ENCODE results near the gene FILIP1L.

Gene FILIP1L

GRCh38 chr3:100039075-100039474, 75.2 kb downstream of the FILIP1L start:
- no peak for DNase-seq

- DNase-seq: no peak
These were observed 80.3 kb downstream of the FILIP1L start for GRCh38 chr3:100033903-100034471.

DNA sequence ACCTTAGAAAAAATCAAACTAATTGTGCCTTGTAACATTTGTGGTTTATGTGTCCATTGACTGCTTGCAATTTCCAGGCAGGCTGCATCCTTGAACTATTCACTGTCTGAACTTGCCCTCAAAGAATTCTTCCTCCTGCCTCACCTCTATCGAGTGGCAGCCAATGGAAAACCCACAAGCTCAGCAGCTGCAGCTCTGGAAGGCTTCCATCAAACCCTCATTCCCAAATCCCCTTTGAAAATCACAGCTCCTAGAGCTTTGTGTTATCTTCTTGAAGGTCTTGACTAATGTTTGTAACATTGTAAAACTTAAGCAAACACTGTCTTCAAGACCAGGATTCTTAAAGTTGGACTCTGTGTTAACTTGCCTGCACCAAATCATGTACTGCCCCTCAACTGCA, 81.1 kb downstream of the FILIP1L start:
- DNase-seq: no peak

DNA sequence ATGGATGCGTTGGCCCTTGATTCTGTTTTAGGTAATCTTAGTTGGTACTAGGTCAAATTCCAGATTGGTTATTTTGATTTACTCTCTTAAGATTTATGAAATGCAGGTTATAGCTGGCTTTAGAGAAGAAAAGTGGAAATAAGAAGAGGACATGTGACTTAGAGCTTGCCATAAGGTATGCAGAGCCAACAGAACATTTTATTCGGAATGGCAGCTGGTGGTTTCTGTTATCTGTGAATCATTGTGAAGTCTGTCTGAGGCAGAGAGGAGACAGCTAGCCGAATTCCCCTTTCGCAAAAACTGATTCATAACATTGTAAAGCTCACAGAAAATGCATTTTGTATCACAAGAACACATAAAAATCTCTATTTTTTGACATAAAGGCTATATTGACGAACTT, 82.1 kb downstream of the FILIP1L start:
- peak; percentile 15 for DNase-seq

DNA sequence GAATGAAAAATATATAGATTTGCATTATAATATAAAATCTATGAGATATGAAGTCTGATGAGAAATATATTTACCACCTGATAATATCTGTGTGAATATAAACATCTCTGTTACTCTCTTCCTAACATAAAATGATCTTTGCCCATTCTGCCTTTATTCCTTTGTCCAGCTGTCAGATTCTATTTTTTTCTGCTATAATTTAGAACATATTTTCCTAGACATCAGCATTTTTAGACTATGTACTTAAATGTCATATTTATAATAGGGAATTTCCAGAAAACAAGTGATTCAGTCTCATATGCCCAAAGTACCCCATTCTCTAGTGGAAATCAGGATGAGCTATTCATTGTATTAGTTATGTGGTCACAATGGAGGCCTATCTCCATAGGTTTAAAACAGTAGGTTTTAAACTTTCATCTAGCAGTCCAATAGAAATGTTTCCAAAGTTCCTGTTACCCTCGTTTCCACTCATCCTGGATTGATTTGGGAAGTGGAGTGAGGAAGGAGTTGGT, 83.3 kb downstream of the FILIP1L start:
- no peak for DNase-seq

DNA sequence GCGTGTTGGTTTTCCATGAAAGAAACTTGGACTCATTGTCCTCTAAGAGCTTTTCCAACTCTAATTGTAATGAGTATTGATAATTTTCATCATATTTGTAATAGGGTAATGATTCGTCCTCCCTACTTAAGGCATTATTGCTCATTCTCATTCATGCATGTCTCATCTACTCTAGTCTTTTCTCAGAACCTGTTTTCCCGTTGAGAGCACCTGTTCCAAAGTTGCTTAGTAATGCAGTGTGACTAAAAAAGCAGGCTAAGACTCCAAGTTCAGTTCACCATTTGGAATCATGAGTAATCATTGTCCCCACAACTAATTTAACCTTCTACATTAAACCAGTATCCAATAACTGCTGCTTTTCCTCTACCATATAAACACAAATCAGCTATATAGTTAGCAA, 84.0 kb downstream of the FILIP1L start:
- DNase-seq: no peak

DNA sequence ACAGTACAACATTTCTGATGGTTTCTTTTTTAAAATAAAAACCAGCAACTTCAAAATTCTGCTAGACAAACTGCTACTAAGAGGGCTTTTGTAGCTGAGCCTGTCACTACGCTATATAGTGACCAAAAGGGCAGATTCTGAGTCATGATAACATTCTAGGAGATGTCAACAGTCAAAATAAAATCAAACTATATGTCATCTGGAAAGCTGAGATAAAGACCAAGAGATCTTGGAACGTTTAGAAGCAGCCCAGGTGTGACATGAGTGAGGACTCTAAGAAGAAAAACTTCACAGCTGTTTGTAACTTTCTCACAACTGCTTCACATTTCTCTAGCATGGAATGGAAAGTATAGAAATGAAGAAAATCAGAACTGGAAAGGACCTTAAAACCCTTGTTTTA, 84.6 kb downstream of the FILIP1L start:
- DNase-seq: no peak

- DNase-seq: no peak
These were observed 85.2 kb downstream of the FILIP1L start for GRCh38 chr3:100029052-100029451.

- no peak for DNase-seq
These were observed 87.0 kb downstream of the FILIP1L start for GRCh38 chr3:100027321-100027720.

- no peak for DNase-seq
These were observed 89.6 kb downstream of the FILIP1L start for GRCh38 chr3:100024520-100025303.

GRCh38 chr3:100023595-100023994, 90.7 kb downstream of the FILIP1L start:
- no peak for DNase-seq

GRCh38 chr3:100023150-100023549, 91.2 kb downstream of the FILIP1L start:
- no peak for DNase-seq

- DNase-seq: no peak
These were observed 91.8 kb downstream of the FILIP1L start for GRCh38 chr3:100022506-100022905.

DNA sequence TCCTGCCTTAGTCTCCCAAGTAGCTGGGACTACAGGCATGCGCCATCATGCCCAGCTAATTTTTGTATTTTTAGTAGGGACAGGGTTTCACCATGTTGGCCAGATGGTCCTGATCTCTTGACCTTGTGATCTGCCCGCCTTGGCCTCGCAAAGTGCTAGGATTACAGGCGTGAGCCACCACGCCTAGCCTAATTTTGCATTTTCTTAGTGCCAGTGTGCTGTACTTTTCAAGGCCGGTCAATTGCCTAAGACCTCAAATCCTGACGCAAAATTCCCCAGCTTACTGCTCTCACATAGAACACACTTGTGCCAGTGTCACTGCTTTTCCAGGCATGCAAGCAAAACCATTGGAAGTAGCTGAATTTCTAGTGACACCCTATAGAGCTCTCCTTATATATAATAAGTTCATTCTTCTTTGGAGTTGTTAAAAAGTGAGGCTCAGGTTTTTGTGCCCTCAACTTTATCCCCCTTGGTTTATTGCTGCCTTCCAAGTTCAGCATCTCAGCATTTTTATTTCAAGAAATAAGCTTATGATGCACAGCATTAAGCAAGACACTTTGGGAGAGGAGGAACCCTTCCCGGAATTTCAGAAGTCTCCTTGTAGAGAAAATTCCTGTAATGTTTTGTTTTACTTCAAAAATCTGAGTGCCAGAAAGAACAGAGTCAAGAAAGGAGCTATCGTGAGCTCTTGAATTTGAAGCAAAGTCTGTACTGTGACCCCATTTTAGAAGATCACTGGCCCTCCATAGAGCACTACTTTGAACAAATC, 93.2 kb downstream of the FILIP1L start:
- no peak for DNase-seq

- no peak for DNase-seq
These were observed 94.6 kb downstream of the FILIP1L start for GRCh38 chr3:100019719-100020118.

GRCh38 chr3:100018806-100019205, 95.5 kb downstream of the FILIP1L start:
- DNase-seq: no peak

GRCh38 chr3:100010087-100010417, 104.2 kb downstream of the FILIP1L start:
- DNase-seq: no peak

GRCh38 chr3:100009276-100010086, 104.8 kb downstream of the FILIP1L start:
- no peak for DNase-seq

- DNase-seq: no peak
These were observed 106.1 kb downstream of the FILIP1L start for GRCh38 chr3:100008081-100008698.

DNA sequence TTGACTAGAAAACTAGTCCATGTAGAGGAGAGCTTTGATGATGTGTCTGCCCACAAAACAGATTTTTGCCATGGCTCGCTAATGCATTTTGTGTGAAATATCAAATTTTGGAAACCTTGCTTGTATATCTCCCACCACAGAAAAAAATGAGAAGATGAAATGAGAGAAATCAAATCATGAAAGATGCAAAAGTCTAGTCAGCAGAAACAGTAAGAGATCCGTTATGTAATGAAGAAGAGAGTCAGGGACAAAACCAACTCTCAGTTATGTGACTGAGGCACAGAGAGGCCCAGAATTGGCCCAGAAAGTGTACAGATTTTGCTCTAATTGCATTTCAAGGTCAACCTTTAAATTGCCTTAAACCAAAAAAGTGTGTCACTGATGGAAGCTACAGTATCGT, 107.0 kb downstream of the FILIP1L start:
- DNase-seq: no peak

- DNase-seq: no peak
These were observed 107.6 kb downstream of the FILIP1L start for GRCh38 chr3:100006570-100007271.

Measured in NCI-H1694 treated with DMSO at 0.1 percent for 48 hours (cell line).